SK-N-SH (cell line): ENCODE data around the gene PRAMEF1. TPM values are rescaled to one million over a fixed set of nuclear protein-coding genes. Genes with fewer than 3 reads are reported as not detected.

Experiments
- CTCF ChIA-PET: fragments of 300-600, 350-600 bp; formaldehyde crosslinking; extraction: SDS; loops from one replicate; lab custom pipeline; 2021; lab: Yijun Ruan, JAX
- POLR2A ChIA-PET: fragments of 350-600 bp; sonication (Branson Sonifier 250); formaldehyde crosslinking; extraction: SDS; loops from one replicate; lab custom pipeline; 2020; ENCODE audit warnings: antibody characterized with exemption, inconsistent platforms; lab: Yijun Ruan, JAX
- DNase-seq: peaks from one replicate; pipeline ENCODE4 v3.0.0; 2012
- H2AFZ ChIP-seq: fragments of 200-600 bp; sonication (generic); 2 replicates; pipeline ENCODE4 v1.8.1; 2016; ENCODE audit warnings: antibody characterized with exemption, mild to moderate bottlenecking, low read depth
- H3F3A ChIP-seq: fragments of 200-600 bp; sonication (generic); replicated peaks from 2 replicates; pipeline ENCODE3; 2016; ENCODE audit warnings: antibody characterized with exemption, mild to moderate bottlenecking; ENCODE audit not compliant: insufficient read depth
- H3K27ac ChIP-seq, 2 experiments: fragments of 200-500 bp in 1 of 2; fragments of 200-600 bp in 1 of 2; sonication (Bioruptor generic) in 1 of 2; sonication (generic), shearing (Covaris generic) in 1 of 2; 2 replicates each; pipeline versions ENCODE4 v1.5.1 to v1.6.1; 2014 to 2016; ENCODE audit warnings: low read depth in 2 of 2, inconsistent platforms in 1 of 2, low read length in 1 of 2, mild to moderate bottlenecking in 1 of 2, mixed read lengths in 1 of 2
- H3K27me3 ChIP-seq: fragments of 200-600 bp; sonication (generic), shearing (Covaris generic); 2 replicates; pipeline ENCODE4 v1.6.1; 2016; ENCODE audit warnings: mixed run types; ENCODE audit not compliant: insufficient read depth
- H3K36me3 ChIP-seq, 2 experiments: fragments of 200-500 bp in 1 of 2; fragments of 200-600 bp in 1 of 2; sonication (Bioruptor generic) in 1 of 2; sonication (generic) in 1 of 2; replicated peaks in 1 of 2; 2 replicates each; pipeline versions ENCODE3 to v1.5.1; 2014 to 2016; ENCODE audit warnings: low read length in 1 of 2, mild to moderate bottlenecking in 1 of 2; ENCODE audit not compliant: insufficient read depth in 2 of 2, control insufficient read depth in 1 of 2
- H3K4me1 ChIP-seq, 2 experiments: fragments of 200-500 bp in 1 of 2; fragments of 200-600 bp in 1 of 2; sonication (Bioruptor generic) in 1 of 2; sonication (generic), shearing (Covaris generic) in 1 of 2; 2 replicates each; pipeline versions ENCODE4 v1.5.1 to v1.6.1; 2014 to 2016; ENCODE audit warnings: low read depth in 1 of 2, low read length in 1 of 2, mixed run types in 1 of 2; ENCODE audit not compliant: insufficient read depth in 2 of 2, control insufficient read depth in 1 of 2
- H3K4me2 ChIP-seq: fragments of 200-600 bp; sonication (generic), shearing (Covaris generic); 2 replicates; pipeline ENCODE4 v1.6.1; 2017; ENCODE audit warnings: mixed run types
- H3K4me3 ChIP-seq, 2 experiments: fragments of 200-500 bp in 1 of 2; fragments of 200-600 bp in 1 of 2; sonication (Bioruptor generic) in 1 of 2; sonication (generic), shearing (Covaris generic) in 1 of 2; 2 replicates each; pipeline versions ENCODE4 v1.5.1 to v1.8.1; 2014 to 2016; ENCODE audit warnings: low read depth in 2 of 2, inconsistent platforms in 1 of 2, low read length in 1 of 2, mild to moderate bottlenecking in 1 of 2, mixed read lengths in 1 of 2, moderate library complexity in 1 of 2
- H3K79me2 ChIP-seq: fragments of 200-600 bp; sonication (generic); 2 replicates; pipeline ENCODE4 v1.8.1; 2017; ENCODE audit warnings: mild to moderate bottlenecking; ENCODE audit not compliant: insufficient read depth
- H3K9ac ChIP-seq: fragments of 200-600 bp; sonication (generic); 2 replicates; pipeline ENCODE4 v1.6.1; 2017; ENCODE audit warnings: mixed run types
- H3K9me2 ChIP-seq: fragments of 200-600 bp; sonication (generic); 2 replicates; pipeline ENCODE4 v1.6.1; 2017; ENCODE audit warnings: mixed run types
- H3K9me3 ChIP-seq: fragments of 200-600 bp; sonication (generic); 2 replicates; pipeline ENCODE4 v1.6.1; 2017; ENCODE audit warnings: mixed run types, mild to moderate bottlenecking, moderate library complexity
- H4K20me1 ChIP-seq: fragments of 200-600 bp; sonication (generic); 2 replicates; pipeline ENCODE4 v1.6.1; 2017; ENCODE audit warnings: mild to moderate bottlenecking, mixed run types; ENCODE audit not compliant: insufficient read depth
- ELF1 ChIP-seq: IDR thresholded peaks from 2 replicates; pipeline ENCODE4 v1.4.0; 2012
- EP300 ChIP-seq, 2 experiments: IDR thresholded peaks; 2 replicates each; pipeline versions ENCODE4 v1.4.0 to v1.6.1; 2012; ENCODE audit warnings: borderline replicate concordance in 1 of 2, low read depth in 1 of 2, low read length in 1 of 2
- FOXM1 ChIP-seq: IDR thresholded peaks from 2 replicates; pipeline ENCODE4 v1.4.0; 2012; ENCODE audit warnings: low read depth, mild to moderate bottlenecking
- GABPA ChIP-seq: IDR thresholded peaks from 2 replicates; pipeline ENCODE4 v1.4.0; 2012; ENCODE audit warnings: low read depth, mild to moderate bottlenecking
- GATA2 ChIP-seq: sonication (generic); formaldehyde crosslinking; IDR thresholded peaks from 2 replicates; pipeline ENCODE4 v1.5.0; 2020; ENCODE audit warnings: mild to moderate bottlenecking, missing genetic modification reagents
- MAX ChIP-seq: IDR thresholded peaks from 2 replicates; pipeline ENCODE4 v1.4.0; 2012; ENCODE audit warnings: low read depth
- MEF2A ChIP-seq: IDR thresholded peaks from 2 replicates; pipeline ENCODE4 v1.4.0; 2012; ENCODE audit warnings: low read depth, borderline replicate concordance
- MXI1 ChIP-seq: IDR thresholded peaks from 2 replicates; pipeline ENCODE4 v1.6.1; 2012; ENCODE audit warnings: mild to moderate bottlenecking, low read depth, low read length, improper control_type of control experiment
- POLR2AphosphoS5 ChIP-seq: IDR thresholded peaks from 2 replicates; pipeline ENCODE4 v1.6.1; 2012; ENCODE audit warnings: low read depth, low read length
- SIN3A ChIP-seq: IDR thresholded peaks from 2 replicates; pipeline ENCODE4 v1.6.1; 2012; ENCODE audit warnings: low read depth, mild to moderate bottlenecking, low read length, moderate library complexity, borderline replicate concordance
- SMC3 ChIP-seq: IDR thresholded peaks from 2 replicates; pipeline ENCODE4 v1.6.1; 2012; ENCODE audit warnings: low read depth, low read length, improper control_type of control experiment
- TEAD4 ChIP-seq: IDR thresholded peaks from 2 replicates; pipeline ENCODE4 v1.4.0; 2012; ENCODE audit warnings: mild to moderate bottlenecking, borderline replicate concordance; ENCODE audit not compliant: insufficient read depth
- USF2 ChIP-seq: fragments of 150-350 bp; IDR thresholded peaks from 2 replicates; pipeline ENCODE4 v1.6.1; 2017; ENCODE audit warnings: antibody characterized with exemption, low read length, low read depth, borderline replicate concordance
- WGBS: methylation state at CpG from one replicate; pipeline ENCODE4 v1.1.6; 2017; ENCODE audit warnings: low lambda C conversion rate; 5-methylcytosine and 5-hydroxymethylcytosine counted together
- polyA plus RNA-seq, 3 experiments: library from polyadenylated mRNA; depleted of rRNA; stranded (reverse); fragments of >200 nt; gene quantifications; 2 replicates each; pipeline ENCODE4 v1.2.3, GENCODE V29; 2012
- TF ChIP-seq, protein P1 (sequence below): IDR thresholded peaks from 2 replicates; pipeline ENCODE4 v1.4.0; 2012; ENCODE audit warnings: low read depth, borderline replicate concordance

PRAMEF1 gene
- polyA plus RNA-seq, 1 of the 3 experiments (the other 2 are of a cell fraction) = not detected

DNA sequence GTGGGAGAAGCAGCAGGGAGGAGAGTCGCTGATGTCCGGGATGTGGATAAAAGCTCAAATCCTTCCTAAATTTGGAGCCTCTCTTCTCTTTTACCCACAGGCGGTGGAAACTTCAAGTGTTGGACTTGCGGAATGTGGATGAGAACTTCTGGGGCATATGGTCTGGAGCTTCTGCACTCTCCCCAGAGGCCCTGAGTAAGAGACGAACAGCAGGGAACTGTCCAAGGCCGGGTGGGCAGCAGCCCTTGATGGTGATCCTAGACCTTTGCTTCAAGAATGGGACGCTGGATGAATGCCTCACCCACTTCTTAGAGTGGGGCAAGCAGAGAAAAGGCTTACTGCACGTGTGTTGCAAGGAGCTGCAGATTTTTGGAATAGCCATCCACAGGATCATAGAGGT is 15.8 kb upstream of the PRAMEF1 start (continued):
- TF ChIP-seq GATA2 (CRISPR knock-in tag) = no peak
- no peak for TF ChIP-seq GABPA
- TF ChIP-seq, protein P1, sequence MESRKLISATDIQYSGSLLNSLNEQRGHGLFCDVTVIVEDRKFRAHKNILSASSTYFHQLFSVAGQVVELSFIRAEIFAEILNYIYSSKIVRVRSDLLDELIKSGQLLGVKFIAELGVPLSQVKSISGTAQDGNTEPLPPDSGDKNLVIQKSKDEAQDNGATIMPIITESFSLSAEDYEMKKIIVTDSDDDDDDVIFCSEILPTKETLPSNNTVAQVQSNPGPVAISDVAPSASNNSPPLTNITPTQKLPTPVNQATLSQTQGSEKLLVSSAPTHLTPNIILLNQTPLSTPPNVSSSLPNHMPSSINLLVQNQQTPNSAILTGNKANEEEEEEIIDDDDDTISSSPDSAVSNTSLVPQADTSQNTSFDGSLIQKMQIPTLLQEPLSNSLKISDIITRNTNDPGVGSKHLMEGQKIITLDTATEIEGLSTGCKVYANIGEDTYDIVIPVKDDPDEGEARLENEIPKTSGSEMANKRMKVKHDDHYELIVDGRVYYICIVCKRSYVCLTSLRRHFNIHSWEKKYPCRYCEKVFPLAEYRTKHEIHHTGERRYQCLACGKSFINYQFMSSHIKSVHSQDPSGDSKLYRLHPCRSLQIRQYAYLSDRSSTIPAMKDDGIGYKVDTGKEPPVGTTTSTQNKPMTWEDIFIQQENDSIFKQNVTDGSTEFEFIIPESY = no peak
- TF ChIP-seq POLR2AphosphoS5 = no peak
- TF ChIP-seq ELF1 = no peak
- TF ChIP-seq FOXM1 = no peak
- no peak for TF ChIP-seq SIN3A

GRCh38 chr1:12776801-12777557 is 14.2 kb upstream of the PRAMEF1 start:
- H4K20me1 ChIP-seq = no peaks in the 10 kb centered on the region
- no peak overlapping the region for H3K9ac ChIP-seq
- CTCF ChIA-PET = interaction anchor here (0.5 to 0.8 kb wide), 2 partner anchors 118 to 119 kb away, joined by 3 read pairs; no protein-coding TSS in a partner anchor
- H3K9me2 ChIP-seq = no peaks in the 10 kb centered on the region
- peaks cover 7% of the 10 kb centered on the region; the same call in 1 of the 2 replicates for H3K27me3 ChIP-seq
- no peaks in the 10 kb centered on the region for H3K4me1 ChIP-seq
- no peaks in the 10 kb centered on the region for H3F3A ChIP-seq
- no peak overlapping the region for H2AFZ ChIP-seq
- no peaks in the 10 kb centered on the region for H3K9me3 ChIP-seq
- TF ChIP-seq FOXM1 (no peak), MAX (no peak), USF2 (no peak), SMC3 (no peak), TEAD4 (no peak), MEF2A (no peak), MXI1 (no peak), EP300 (IDR thresholded peaks at IDR 0.05; ENCODE audit: borderline replicate concordance in 1 of 2, low read depth in 1 of 2, low read length in 1 of 2) (no peak)
- H3K27ac ChIP-seq = no peak overlapping the region
- H3K4me2 ChIP-seq = no peak overlapping the region
- 11% methylated on average over 8 of the region's 15 CpGs for WGBS
- no peak for DNase-seq
- H3K36me3 ChIP-seq = no peaks in the 10 kb centered on the region
- POLR2A ChIA-PET = no interaction called here
- H3K4me3 ChIP-seq = no peak overlapping the region
- no peaks in the 10 kb centered on the region for H3K79me2 ChIP-seq
